H1 (cell line): ENCODE results near the gene PLSCR3. TPM values are rescaled to one million over a fixed set of nuclear protein-coding genes. Genes with fewer than 3 reads are reported as not detected.

Source experiments
- CTCF ChIA-PET: fragments of 300-600 bp; sonication (Branson Sonifier 250); formaldehyde crosslinking; loops from one replicate; lab custom pipeline; 2021; ENCODE audit not compliant: partially characterized antibody; lab: Charles Lee
- POLR2A ChIA-PET: fragments of 300-600 bp; sonication (Branson Sonifier 250); formaldehyde crosslinking; loops from one replicate; lab custom pipeline; 2021; ENCODE audit warnings: inconsistent platforms; ENCODE audit not compliant: partially characterized antibody; lab: Charles Lee
- DNase-seq, 2 experiments: peaks; one replicate each; pipeline versions ENCODE4 v3.0.0 to v3.0.0-alpha.2; 2010 to 2022; ENCODE audit warnings: low spot score in 2 of 2, low read depth in 1 of 2, mixed read lengths in 1 of 2
- FAIRE-seq: peaks from 2 replicates; lab custom pipeline; 2011; peaks lifted over from hg19 to GRCh38; lab: Jason Lieb, UNC
- H2AFZ ChIP-seq: 2 replicates; pipeline ENCODE4 v1.8.1; 2012; ENCODE audit warnings: low read length, inconsistent platforms
- H2AK5ac ChIP-seq: 2 replicates; pipeline ENCODE4 v1.6.1; 2013; ENCODE audit warnings: low read depth, low read length
- H2BK120ac ChIP-seq: replicated peaks from 2 replicates; pipeline ENCODE3; 2013; ENCODE audit warnings: low read depth, low read length, inconsistent platforms
- H2BK12ac ChIP-seq: 2 replicates; pipeline ENCODE4 v1.6.1; 2013; ENCODE audit warnings: low read depth, low read length
- H2BK15ac ChIP-seq: 2 replicates; pipeline ENCODE4 v1.6.1; 2013; ENCODE audit warnings: low read length
- H2BK20ac ChIP-seq: 2 replicates; pipeline ENCODE4 v1.6.1; 2013; ENCODE audit warnings: low read length
- H2BK5ac ChIP-seq: 2 replicates; pipeline ENCODE4 v1.6.1; 2013; ENCODE audit warnings: low read depth, low read length
- H3K14ac ChIP-seq: 2 replicates; pipeline ENCODE4 v1.6.1; 2013; ENCODE audit warnings: inconsistent platforms; ENCODE audit not compliant: insufficient read length
- H3K18ac ChIP-seq: 2 replicates; pipeline ENCODE4 v1.6.1; 2013; ENCODE audit warnings: low read length; ENCODE audit errors: extremely low read depth
- H3K23ac ChIP-seq: 2 replicates; pipeline ENCODE4 v1.6.1; 2013; ENCODE audit warnings: inconsistent platforms; ENCODE audit not compliant: insufficient read length
- H3K23me2 ChIP-seq: 2 replicates; pipeline ENCODE4 v1.6.1; 2013; ENCODE audit warnings: low read depth, low read length
- H3K27ac ChIP-seq: 2 replicates; pipeline ENCODE4 v1.6.1; 2011; ENCODE audit warnings: low read depth, low read length, inconsistent platforms
- H3K27me3 ChIP-seq, 4 experiments: replicated peaks in 1 of 4; 1 replicate in 1 of 4; 2 replicates in 3 of 4; pipeline versions ENCODE4 v1.6.1 to v1.8.1; 2011 to 2013; ENCODE audit warnings: low read length in 3 of 4, mild to moderate bottlenecking in 3 of 4, inconsistent platforms in 2 of 4, mixed read lengths in 2 of 4, moderate library complexity in 1 of 4; ENCODE audit not compliant: control insufficient read depth in 3 of 4, insufficient read depth in 3 of 4; ENCODE audit errors: extremely low read depth in 1 of 4
- H3K36me3 ChIP-seq, 4 experiments: 2 replicates each; pipeline versions ENCODE4 v1.6.1 to v1.8.1; 2011 to 2013; ENCODE audit warnings: mild to moderate bottlenecking in 4 of 4, low read length in 3 of 4, moderate library complexity in 2 of 4, control low read depth in 1 of 4, inconsistent platforms in 1 of 4; ENCODE audit not compliant: insufficient read depth in 4 of 4, control insufficient read depth in 2 of 4
- H3K4ac ChIP-seq: replicated peaks from 2 replicates; pipeline ENCODE3; 2013; ENCODE audit warnings: low read length, low read depth, mixed read lengths, inconsistent platforms; ENCODE audit not compliant: insufficient read length
- H3K4me1 ChIP-seq, 4 experiments: replicated peaks in 1 of 4; 1 replicate in 1 of 4; 2 replicates in 3 of 4; pipeline versions ENCODE4 v1.6.1 to v1.8.1; 2011 to 2013; ENCODE audit warnings: low read length in 3 of 4, inconsistent platforms in 2 of 4, mixed read lengths in 1 of 4; ENCODE audit not compliant: insufficient read depth in 4 of 4, control insufficient read depth in 3 of 4
- H3K4me2 ChIP-seq, 2 experiments: 2 replicates each; pipeline versions ENCODE4 v1.6.1 to v1.8.1; 2011 to 2013; ENCODE audit warnings: low read depth in 2 of 2, low read length in 2 of 2, control low read depth in 1 of 2, inconsistent platforms in 1 of 2, mild to moderate bottlenecking in 1 of 2; ENCODE audit not compliant: insufficient read depth in 1 of 2
- H3K4me3 ChIP-seq, 4 experiments: fragments of 200-600, 300-600 bp in 1 of 4; sonication (generic), shearing (Covaris generic), sonication (Bioruptor Twin) in 1 of 4; 2 replicates each; pipeline versions ENCODE4 v1.5.1 to v1.8.1; 2011 to 2016; ENCODE audit warnings: low read length in 4 of 4, low read depth in 3 of 4, control low read depth in 2 of 4, inconsistent platforms in 2 of 4, mild to moderate bottlenecking in 2 of 4, mixed read lengths in 1 of 4, moderate library complexity in 1 of 4; ENCODE audit not compliant: insufficient read depth in 2 of 4; ENCODE audit errors: extremely low read depth in 1 of 4
- H3K56ac ChIP-seq: replicated peaks from 2 replicates; pipeline ENCODE3; 2013; ENCODE audit warnings: low read depth, mild to moderate bottlenecking, mixed read lengths, low read length, inconsistent platforms; ENCODE audit not compliant: insufficient read length
- H3K79me1 ChIP-seq: 2 replicates; pipeline ENCODE4 v1.6.1; 2013; ENCODE audit warnings: low read depth, low read length, control low read depth
- H3K79me2 ChIP-seq, 2 experiments: 2 replicates each; pipeline versions ENCODE4 v1.6.1 to v1.8.1; 2012 to 2013; ENCODE audit warnings: low read length in 2 of 2, mild to moderate bottlenecking in 2 of 2, inconsistent platforms in 1 of 2; ENCODE audit not compliant: insufficient read depth in 2 of 2, control insufficient read depth in 1 of 2
- H3K9ac ChIP-seq, 4 experiments: replicated peaks in 1 of 4; 1 replicate in 1 of 4; 2 replicates in 3 of 4; pipeline versions ENCODE4 v1.6.1 to v1.8.1; 2011 to 2013; ENCODE audit warnings: low read depth in 3 of 4, low read length in 3 of 4, control low read depth in 2 of 4, mild to moderate bottlenecking in 2 of 4, moderate library complexity in 2 of 4, inconsistent platforms in 1 of 4; ENCODE audit errors: extremely low read depth in 1 of 4
- H3K9me3 ChIP-seq, 2 experiments: 2 replicates each; pipeline versions ENCODE4 v1.6.1 to v1.8.1; 2012 to 2013; ENCODE audit warnings: mild to moderate bottlenecking in 2 of 2, moderate library complexity in 2 of 2, control low read depth in 1 of 2, inconsistent platforms in 1 of 2, low read depth in 1 of 2, low read length in 1 of 2, mixed read lengths in 1 of 2; ENCODE audit not compliant: insufficient read depth in 2 of 2
- H4K20me1 ChIP-seq, 2 experiments: replicated peaks in 1 of 2; 2 replicates each; pipeline versions ENCODE3 to v1.8.1; 2011 to 2013; ENCODE audit warnings: inconsistent platforms in 2 of 2, low read length in 2 of 2, mild to moderate bottlenecking in 1 of 2; ENCODE audit not compliant: insufficient read depth in 2 of 2, control insufficient read depth in 1 of 2
- H4K5ac ChIP-seq: 2 replicates; pipeline ENCODE4 v1.6.1; 2013; ENCODE audit warnings: low read length, low read depth, mixed read lengths, inconsistent platforms; ENCODE audit not compliant: insufficient read length
- H4K8ac ChIP-seq: 2 replicates; pipeline ENCODE4 v1.8.0; 2013; ENCODE audit warnings: mild to moderate bottlenecking, moderate library complexity, low read length, inconsistent platforms; ENCODE audit not compliant: insufficient read depth; ENCODE audit errors: extremely low read depth
- H4K91ac ChIP-seq: replicated peaks from 2 replicates; pipeline ENCODE3; 2013; ENCODE audit warnings: low read length, mixed read lengths, inconsistent platforms; ENCODE audit not compliant: insufficient read length
- CBX5 ChIP-seq: fragments of 300-800, 300-1000 bp; sonication (generic); IDR thresholded peaks from 2 replicates; pipeline ENCODE4 v1.7.1; 2016; ENCODE audit warnings: antibody characterized with exemption, low read length, low read depth
- CEBPB ChIP-seq: IDR thresholded peaks from 2 replicates; pipeline ENCODE4 v1.6.1; 2012; ENCODE audit warnings: low read depth, low read length
- EZH2 ChIP-seq: fragments of 200-600 bp; sonication (generic); IDR thresholded peaks from 2 replicates; pipeline ENCODE4 v1.7.1; 2012; ENCODE audit warnings: low read depth, mild to moderate bottlenecking, moderate library complexity, low read length, inconsistent platforms; ENCODE audit not compliant: severe bottlenecking
- KDM4A ChIP-seq: IDR thresholded peaks from one replicate; pipeline ENCODE4 v1.7.1; 2012; ENCODE audit warnings: low read depth, mild to moderate bottlenecking, moderate library complexity, low read length, inconsistent platforms; ENCODE audit not compliant: severe bottlenecking
- MAFK ChIP-seq: IDR thresholded peaks from 2 replicates; pipeline ENCODE4 v1.6.1; 2012; ENCODE audit warnings: low read depth, mild to moderate bottlenecking, improper control_type of control experiment, low read length
- SIX5 ChIP-seq: IDR thresholded peaks from 2 replicates; pipeline ENCODE4 v1.6.1; 2011; ENCODE audit warnings: mild to moderate bottlenecking, low read depth, low read length
- TAF1 ChIP-seq: IDR thresholded peaks from 2 replicates; pipeline ENCODE4 v1.6.1; 2011; ENCODE audit warnings: mild to moderate bottlenecking, low read depth, low read length
- WGBS, 2 experiments: shearing (Covaris generic) in 1 of 2; methylation state at CpG; one replicate each; pipeline versions ENCODE4 v1.1.6 to v1.1.7; 2013 to 2015; ENCODE audit warnings: low lambda C conversion rate in 2 of 2, mixed read lengths in 2 of 2, inconsistent platforms in 1 of 2, low coverage in 1 of 2, missing lambda C conversion rate in 1 of 2; ENCODE audit not compliant: insufficient replicate concordance in 2 of 2, insufficient coverage in 1 of 2, insufficient read length in 1 of 2; ENCODE audit errors: extremely low coverage in 1 of 2, missing lambda C conversion rate in 1 of 2; 5-methylcytosine and 5-hydroxymethylcytosine counted together
- polyA plus RNA-seq, 7 experiments: library from polyadenylated mRNA; depleted of rRNA in 3 of 7; stranded (reverse) in 5 of 7; unstranded in 2 of 7; fragments of >200 nt in 5 of 7; fragments of 200-250 nt in 2 of 7; gene quantifications; 1 replicate in 5 of 7; 2 replicates in 1 of 7; 4 replicates in 1 of 7; pipeline versions ENCODE4 v1.2.1 to v1.2.3, GENCODE V29; 2011 to 2013; ENCODE audit warnings: missing spikeins in 2 of 7, mixed read lengths in 2 of 7
- total RNA-seq: library from RNA; stranded (reverse); fragmentation: NEBNext Ultra II Directional; extraction: Animal tissue kit (Norgen Biotek cat#: 25700); gene quantifications from 2 replicates; pipeline ENCODE4 v1.2.1, GENCODE V29; 2021

Gene PLSCR3
- total and polyA plus RNA-seq, 2 of the 8 experiments (the other 6 are each of a cell fraction or from before 2014, with no cell fraction given): 36.1 to 38.7 TPM

DNA sequence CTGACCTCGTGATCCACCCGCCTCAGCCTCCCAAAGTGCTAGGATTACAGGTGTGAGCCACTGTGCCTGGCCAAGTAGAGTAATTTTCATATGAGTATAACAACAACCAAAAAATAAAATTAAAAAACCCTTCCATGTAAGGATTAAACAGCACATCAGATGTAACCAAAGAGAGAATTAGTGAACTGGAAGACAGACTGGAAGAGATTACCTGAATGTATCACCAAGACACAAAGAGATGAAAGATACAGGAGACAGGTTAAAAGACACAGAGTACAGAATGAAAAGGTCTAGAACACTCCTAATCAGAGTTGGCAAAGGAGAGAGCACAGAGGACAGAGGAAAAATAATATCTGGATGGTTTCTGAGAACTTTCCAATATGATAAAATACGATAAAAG is 15.2 kb downstream of the PLSCR3 start:
- Histone ChIP-seq H3K14ac (no peak overlapping the region), H4K5ac (no peak overlapping the region), H2BK5ac (no peak overlapping the region), H3K4me1 (peaks cover 0 to 13% (median 6%) of the 10 kb centered on the region in 4 experiments; a peak in 6 of 7 replicates), H2BK15ac (no peak overlapping the region), H2AK5ac (no peak overlapping the region), H3K79me2 (no peaks in the 10 kb centered on the region), H2BK120ac (no peak overlapping the region), H2BK20ac (no peak overlapping the region), H3K36me3 (no peaks in the 10 kb centered on the region), H3K9me3 (peaks cover 0 to 7% of the 10 kb centered on the region in 2 experiments; a peak in 1 of 4 replicates), H3K23ac (no peak overlapping the region), H3K56ac (no peak overlapping the region), H3K4ac (no peak overlapping the region), H3K9ac (no peak overlapping the region), H4K20me1 (peaks cover 0 to 8% of the 10 kb centered on the region in 2 experiments), H3K23me2 (peaks cover 7% of the 10 kb centered on the region; the same call in 1 of the 2 replicates), H4K8ac (no peak overlapping the region), H3K27me3 (peaks cover 0 to 39% (median 29%) of the 10 kb centered on the region in 4 experiments; a peak in 6 of 7 replicates), H3K79me1 (peaks cover 3% of the 10 kb centered on the region; the same call in 1 of the 2 replicates), H3K4me2 (no peak overlapping the region), H3K27ac (no peak overlapping the region), H3K4me3 (no peak overlapping the region), H2BK12ac (no peak overlapping the region), H4K91ac (no peak overlapping the region), H3K18ac (no peak overlapping the region), H2AFZ (no peak overlapping the region)
- no peak for TF ChIP-seq KDM4A
- TF ChIP-seq SIX5: no peak
- TF ChIP-seq CEBPB: no peak
- no peak for TF ChIP-seq CBX5
- no peak for TF ChIP-seq EZH2
- no peak for TF ChIP-seq MAFK
- TF ChIP-seq TAF1: no peak
- FAIRE-seq (no peak), DNase-seq (no peak)
- ChIA-PET CTCF (no interaction called here), POLR2A (no interaction called here)
- 95% methylated on average over 3 of the region's 3 CpGs; no CpG with 5 or more reads in 1 of the 2 experiments for WGBS, 2 experiments
